GM19468 (cell line): ENCODE measurements around the gene CPNE4.

Experiments used
- ATAC-seq: cut with Tn5 transposase; IDR thresholded peaks from one replicate; pipeline ENCODE4 v1.9.1; 2021; ENCODE audit warnings: mild to moderate bottlenecking, moderate library complexity, moderate number of reproducible peaks; ENCODE audit not compliant: unreplicated experiment; ENCODE audit errors: extremely low read depth

CPNE4 gene

GRCh38 chr3:132017137-132017536 is 17.7 kb downstream of the CPNE4 start:
- ATAC-seq = no peak

- ATAC-seq = no peak
These were observed 18.5 kb downstream of the CPNE4 start for GRCh38 chr3:132016061-132017041.

GRCh38 chr3:132014105-132014504 is 20.7 kb downstream of the CPNE4 start:
- no peak for ATAC-seq

GRCh38 chr3:132009241-132009640 is 25.6 kb downstream of the CPNE4 start:
- ATAC-seq = no peak

- ATAC-seq = no peak
These were observed 26.0 kb downstream of the CPNE4 start for GRCh38 chr3:132008837-132009236.

GRCh38 chr3:132007617-132008016 is 27.2 kb downstream of the CPNE4 start:
- no peak for ATAC-seq

- ATAC-seq = no peak
These were observed 28.1 kb downstream of the CPNE4 start for GRCh38 chr3:132006605-132007204.

GRCh38 chr3:132004571-132004970 is 30.2 kb downstream of the CPNE4 start:
- no peak for ATAC-seq

- ATAC-seq = no peak
These were observed 31.1 kb downstream of the CPNE4 start for GRCh38 chr3:132003685-132004084.

- no peak for ATAC-seq
These were observed 32.8 kb downstream of the CPNE4 start for GRCh38 chr3:132001999-132002398.

GRCh38 chr3:132001036-132001435 is 33.8 kb downstream of the CPNE4 start:
- no peak for ATAC-seq

- no peak for ATAC-seq
These were observed 36.8 kb downstream of the CPNE4 start for GRCh38 chr3:131998027-131998426.

GRCh38 chr3:131995891-131996290 is 38.9 kb downstream of the CPNE4 start:
- ATAC-seq = no peak

GRCh38 chr3:131989318-131989717 is 45.5 kb downstream of the CPNE4 start:
- ATAC-seq = no peak

GRCh38 chr3:131988209-131988608 is 46.6 kb downstream of the CPNE4 start:
- no peak for ATAC-seq

GRCh38 chr3:131983689-131984088 is 51.1 kb downstream of the CPNE4 start:
- ATAC-seq = no peak

- no peak for ATAC-seq
These were observed 53.5 kb downstream of the CPNE4 start for GRCh38 chr3:131981323-131981722.

GRCh38 chr3:131976448-131976847 is 58.4 kb downstream of the CPNE4 start:
- no peak for ATAC-seq

- ATAC-seq = no peak
These were observed 59.8 kb downstream of the CPNE4 start for GRCh38 chr3:131975047-131975446.

- no peak for ATAC-seq
These were observed 61.1 kb downstream of the CPNE4 start for GRCh38 chr3:131973731-131974130.

- ATAC-seq = no peak
These were observed 62.3 kb downstream of the CPNE4 start for GRCh38 chr3:131972550-131972949.
